NB4 (cell line): ENCODE measurements around the gene CFAP157.

Experiments used
- TF ChIP-seq, protein P1 (sequence below): IDR thresholded peaks from one replicate; pipeline ENCODE4 v1.5.1; 2012; ENCODE audit warnings: low read depth, low read length
- TF ChIP-seq, protein P2 (sequence below): IDR thresholded peaks from 2 replicates; pipeline ENCODE4 v1.6.1; 2011; ENCODE audit warnings: low read depth, low read length

DNA sequence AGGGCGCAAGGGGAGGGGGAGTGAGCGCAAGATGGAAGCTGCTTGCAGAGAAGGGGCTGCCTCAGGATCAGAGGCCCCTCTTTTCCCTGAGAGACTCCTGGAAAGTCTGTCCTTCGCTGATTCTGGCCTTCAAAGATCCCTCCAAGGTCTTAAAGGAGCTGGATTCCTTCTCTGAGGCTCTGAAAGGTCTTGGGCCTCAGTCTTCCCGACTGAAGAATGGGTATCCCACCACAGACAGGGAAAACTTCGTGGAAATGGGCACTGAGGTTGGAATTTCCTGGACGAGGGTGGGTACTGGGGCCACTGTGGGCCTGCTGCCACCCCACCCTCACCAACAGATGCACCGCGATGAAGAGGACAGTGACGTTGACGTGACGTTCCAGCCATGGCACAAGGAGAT is 5.6 kb downstream of the CFAP157 start:
- TF ChIP-seq, protein P1, sequence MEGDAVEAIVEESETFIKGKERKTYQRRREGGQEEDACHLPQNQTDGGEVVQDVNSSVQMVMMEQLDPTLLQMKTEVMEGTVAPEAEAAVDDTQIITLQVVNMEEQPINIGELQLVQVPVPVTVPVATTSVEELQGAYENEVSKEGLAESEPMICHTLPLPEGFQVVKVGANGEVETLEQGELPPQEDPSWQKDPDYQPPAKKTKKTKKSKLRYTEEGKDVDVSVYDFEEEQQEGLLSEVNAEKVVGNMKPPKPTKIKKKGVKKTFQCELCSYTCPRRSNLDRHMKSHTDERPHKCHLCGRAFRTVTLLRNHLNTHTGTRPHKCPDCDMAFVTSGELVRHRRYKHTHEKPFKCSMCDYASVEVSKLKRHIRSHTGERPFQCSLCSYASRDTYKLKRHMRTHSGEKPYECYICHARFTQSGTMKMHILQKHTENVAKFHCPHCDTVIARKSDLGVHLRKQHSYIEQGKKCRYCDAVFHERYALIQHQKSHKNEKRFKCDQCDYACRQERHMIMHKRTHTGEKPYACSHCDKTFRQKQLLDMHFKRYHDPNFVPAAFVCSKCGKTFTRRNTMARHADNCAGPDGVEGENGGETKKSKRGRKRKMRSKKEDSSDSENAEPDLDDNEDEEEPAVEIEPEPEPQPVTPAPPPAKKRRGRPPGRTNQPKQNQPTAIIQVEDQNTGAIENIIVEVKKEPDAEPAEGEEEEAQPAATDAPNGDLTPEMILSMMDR = no peak
- TF ChIP-seq, protein P2, sequence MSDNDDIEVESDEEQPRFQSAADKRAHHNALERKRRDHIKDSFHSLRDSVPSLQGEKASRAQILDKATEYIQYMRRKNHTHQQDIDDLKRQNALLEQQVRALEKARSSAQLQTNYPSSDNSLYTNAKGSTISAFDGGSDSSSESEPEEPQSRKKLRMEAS = no peak
